Esophagus (tissue), 2 donors: ENCODE results near the gene ZNF581. TPM values are rescaled to one million over a fixed set of nuclear protein-coding genes. Genes with fewer than 3 reads are reported as not detected.

Experiments
- H3K27ac ChIP-seq, 2 donors: one replicate each; pipeline ENCODE4 v1.5.1; 2013; ENCODE audit warnings: low read depth in 2 of 2, mild to moderate bottlenecking in 2 of 2, inconsistent platforms in 1 of 2, low read length in 1 of 2, moderate library complexity in 1 of 2
- H3K27me3 ChIP-seq, 2 donors: one replicate each; pipeline ENCODE4 v1.6.1; 2013; ENCODE audit warnings: low read length in 2 of 2, control low read depth in 1 of 2, mild to moderate bottlenecking in 1 of 2; ENCODE audit not compliant: insufficient read depth in 2 of 2, control insufficient read depth in 1 of 2
- H3K36me3 ChIP-seq, 2 donors: one replicate each; pipeline ENCODE4 v1.6.1; 2013; ENCODE audit warnings: low read length in 1 of 2; ENCODE audit not compliant: control insufficient read depth in 2 of 2, insufficient read depth in 2 of 2
- H3K4me1 ChIP-seq, 2 donors: one replicate each; pipeline ENCODE4 v1.6.1; 2013; ENCODE audit warnings: low read length in 1 of 2; ENCODE audit not compliant: control insufficient read depth in 2 of 2, insufficient read depth in 2 of 2
- H3K4me3 ChIP-seq, 2 donors: one replicate each; pipeline ENCODE4 v1.5.1; 2013; ENCODE audit warnings: low read length in 2 of 2, mild to moderate bottlenecking in 2 of 2, low read depth in 1 of 2, moderate library complexity in 1 of 2
- H3K9me3 ChIP-seq, 2 donors: one replicate each; pipeline ENCODE4 v1.6.1; 2013; ENCODE audit warnings: mild to moderate bottlenecking in 2 of 2, low read depth in 1 of 2, low read length in 1 of 2, moderate library complexity in 1 of 2; ENCODE audit not compliant: control insufficient read depth in 2 of 2, insufficient read depth in 1 of 2
- WGBS, 2 donors: extraction: QIAGEN DNeasy Blood & Tissue Kit; methylation state at CpG; one replicate each; pipeline ENCODE4 v1.1.7; 2013; 5-methylcytosine and 5-hydroxymethylcytosine counted together
- polyA plus RNA-seq, 2 donors: library from polyadenylated mRNA; stranded (reverse); fragments of 200-250 nt; gene quantifications; one replicate each; pipeline ENCODE4 v1.2.3, GENCODE V29; 2013
- donor health status: healthy with polysubstance abuse.
- donor health status: Bipolar disorder and iron deficiency.

ZNF581 gene
- polyA plus RNA-seq, 2 donors, result 10.3 to 16.6 TPM

- 93% methylated on average over 5 of the region's 5 CpGs for WGBS, 2 donors
- Histone ChIP-seq H3K36me3 (peaks cover 0 to 3% of the 10 kb centered on the region in 2 donors), H3K9me3 (no peaks in the 10 kb centered on the region), H3K27me3 (no peaks in the 10 kb centered on the region), H3K27ac (no peak overlapping the region), H3K4me3 (no peak overlapping the region), H3K4me1 (peaks cover 3 to 7% of the 10 kb centered on the region in 2 donors)
Observed at GRCh38 chr19:55609326-55609725, 34.1 kb upstream of the ZNF581 start.

- Histone ChIP-seq H3K9me3 (no peaks in the 10 kb centered on the region), H3K4me1 (peaks cover 1 to 3% of the 10 kb centered on the region in 2 donors), H3K27ac (no peak overlapping the region), H3K36me3 (peaks cover 0 to 19% of the 10 kb centered on the region in 2 donors), H3K27me3 (no peaks in the 10 kb centered on the region), H3K4me3 (no peak overlapping the region)
- WGBS, 2 donors, result 74 to 75% methylated on average over 15 of the region's 15 CpGs
Observed at GRCh38 chr19:55611300-55611982, 32.0 kb upstream of the ZNF581 start.

- Histone ChIP-seq H3K27me3 (no peaks in the 10 kb centered on the region), H3K4me1 (peaks cover 0 to 3% of the 10 kb centered on the region in 2 donors), H3K36me3 (peaks cover 0 to 24% of the 10 kb centered on the region in 2 donors), H3K9me3 (no peaks in the 10 kb centered on the region), H3K27ac (no peak overlapping the region), H3K4me3 (no peak overlapping the region)
- 78 to 84% methylated on average over 3 of the region's 3 CpGs for whole genome bisulfite sequencing, 2 donors
Observed at GRCh38 chr19:55611983-55612645, 31.3 kb upstream of the ZNF581 start.

GRCh38 chr19:55613396-55613795, 30.1 kb upstream of the ZNF581 start:
- 94 to 96% methylated on average over 27 of the region's 27 CpGs for WGBS, 2 donors
- Histone ChIP-seq H3K9me3 (no peaks in the 10 kb centered on the region), H3K27me3 (no peaks in the 10 kb centered on the region), H3K36me3 (peaks cover 0 to 27% of the 10 kb centered on the region in 2 donors), H3K4me3 (no peak overlapping the region), H3K4me1 (peaks cover 0 to 3% of the 10 kb centered on the region in 2 donors), H3K27ac (no peak overlapping the region)

GRCh38 chr19:55613930-55614710, 29.3 kb upstream of the ZNF581 start:
- H3K27ac ChIP-seq, result no peak overlapping the region
- no peaks in the 10 kb centered on the region for H3K27me3 ChIP-seq
- H3K4me3 ChIP-seq, result no peak overlapping the region
- H3K9me3 ChIP-seq, result no peaks in the 10 kb centered on the region
- H3K36me3 ChIP-seq, result peaks cover 0 to 27% of the 10 kb centered on the region in 2 donors
- H3K4me1 ChIP-seq, result peaks cover 0 to 3% of the 10 kb centered on the region in 2 donors
- WGBS, 2 donors, result 95 to 96% methylated on average over 64 to 75 of the region's 75 CpGs

GRCh38 chr19:55614711-55615542, 28.5 kb upstream of the ZNF581 start:
- WGBS, 2 donors, result 97 to 98% methylated on average over 67 to 98 of the region's 98 CpGs
- Histone ChIP-seq H3K4me1 (peaks cover 0 to 3% of the 10 kb centered on the region in 2 donors), H3K9me3 (no peaks in the 10 kb centered on the region), H3K4me3 (no peak overlapping the region), H3K27me3 (no peaks in the 10 kb centered on the region), H3K27ac (no peak overlapping the region), H3K36me3 (peaks cover 0 to 27% of the 10 kb centered on the region in 2 donors)

- Histone ChIP-seq H3K4me3 (no peak overlapping the region), H3K27ac (no peak overlapping the region), H3K27me3 (no peaks in the 10 kb centered on the region), H3K36me3 (peaks cover 0 to 27% of the 10 kb centered on the region in 2 donors), H3K9me3 (no peaks in the 10 kb centered on the region), H3K4me1 (peaks cover 0 to 3% of the 10 kb centered on the region in 2 donors)
- WGBS, 2 donors, result 97% methylated on average over 70 to 88 of the region's 88 CpGs
Observed at GRCh38 chr19:55615543-55616394, 27.7 kb upstream of the ZNF581 start.

GRCh38 chr19:55616395-55616875, 27.0 kb upstream of the ZNF581 start:
- no peak overlapping the region for H3K4me3 ChIP-seq

More at GRCh38 chr19:55616395-55616875, 27.0 kb upstream of the ZNF581 start:
- H3K27me3 ChIP-seq, result no peaks in the 10 kb centered on the region
- H3K9me3 ChIP-seq, result no peaks in the 10 kb centered on the region
- H3K36me3 ChIP-seq, result peaks cover 0 to 31% of the 10 kb centered on the region in 2 donors
- no peak overlapping the region for H3K27ac ChIP-seq
- peaks cover 0 to 2% of the 10 kb centered on the region in 2 donors for H3K4me1 ChIP-seq
- 96 to 97% methylated on average over 38 of the region's 38 CpGs for WGBS, 2 donors
